ENCODE measurements around the gene TMPRSS15.

The TMPRSS15 gene

DNA sequence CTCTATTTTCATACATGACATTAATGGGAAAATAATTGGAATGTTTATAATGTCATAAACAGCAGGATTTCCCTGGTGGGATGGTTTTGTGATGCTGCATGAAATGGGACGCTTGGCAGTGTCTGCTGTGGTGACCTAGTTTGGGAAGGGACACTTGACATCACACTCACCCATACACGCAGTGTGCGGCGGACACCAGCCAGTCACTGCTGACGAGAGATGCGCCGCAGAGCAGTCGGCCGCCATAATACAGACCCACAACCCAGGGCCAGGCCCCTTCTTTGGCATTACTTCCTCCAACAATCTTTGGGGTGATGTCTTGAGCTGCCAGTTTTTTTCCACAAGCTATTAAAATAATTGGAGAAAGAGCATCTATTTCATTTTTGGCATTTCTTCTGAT lies 109.5 kb downstream of the TMPRSS15 start:
- Histone ChIP-seq H3K4ac (ENCODE audit: low read depth in 1 of 2, low read length in 2 of 2) (no peak overlapping the region), H3K23ac (ENCODE audit: low read length in 2 of 2) (no peak overlapping the region), H3K4me1 (ENCODE audit: control insufficient read depth, insufficient read depth, low read depth, low read length) (no peaks in the 10 kb centered on the region), H3K9ac (ENCODE audit: low read length) (no peak overlapping the region), H3K14ac (ENCODE audit: low read length in 2 of 2) (no peak overlapping the region), H4K91ac (ENCODE audit: low read length) (no peak overlapping the region), H3K27ac (ENCODE audit: low read length, poor library complexity, severe bottlenecking) (no peak overlapping the region), H3K27me3 (ENCODE audit: control insufficient read depth in 1 of 2, insufficient read depth in 1 of 2, low read length in 2 of 2) (peaks cover 0 to 13% of the 10 kb centered on the region in 2 experiments), H2BK120ac (ENCODE audit: low read depth, low read length) (no peak overlapping the region), H4K8ac (ENCODE audit: low read length) (peak overlapping the region; percentile 49), H2BK12ac (ENCODE audit: low read length in 2 of 2) (no peak overlapping the region), H2AK5ac (ENCODE audit: low read length, severe bottlenecking) (no peak overlapping the region), H2AFZ (ENCODE audit: low read depth, low read length) (no peak overlapping the region), H2BK15ac (ENCODE audit: low read depth, poor library complexity, severe bottlenecking) (no peak overlapping the region), H3K9me3 (ENCODE audit: control insufficient read depth, low read length) (no peaks in the 10 kb centered on the region), H3K18ac (ENCODE audit: low read depth in 1 of 2, low read length in 2 of 2) (no peak overlapping the region), H3K4me2 (ENCODE audit: low read length, poor library complexity, severe bottlenecking) (no peak overlapping the region), H3K79me1 (replicated peaks; ENCODE audit: low read length, poor library complexity, severe bottlenecking) (no peaks in the 10 kb centered on the region), H3K36me3 (ENCODE audit: control insufficient read depth in 1 of 2, insufficient read depth in 2 of 2, low read depth in 1 of 2, low read length in 2 of 2) (no peaks in the 10 kb centered on the region), H3K4me3 (ENCODE audit: insufficient read depth in 1 of 2, low read depth in 1 of 2, low read length in 2 of 2) (no peak overlapping the region), H2BK5ac (ENCODE audit: low read depth, low read length, poor library complexity, severe bottlenecking) (no peak overlapping the region)
- DNase-seq, result no peak
- 77% methylated on average over 4 of the region's 9 CpGs for WGBS

GRCh38 chr21:18289876-18290275 lies 113.7 kb downstream of the TMPRSS15 start:
- Histone ChIP-seq H3K4me1 (ENCODE audit: control insufficient read depth, insufficient read depth, low read depth, low read length) (no peaks in the 10 kb centered on the region), H3K18ac (ENCODE audit: low read depth in 1 of 2, low read length in 2 of 2) (no peak overlapping the region), H3K79me1 (replicated peaks; ENCODE audit: low read length, poor library complexity, severe bottlenecking) (no peaks in the 10 kb centered on the region), H3K9me3 (ENCODE audit: control insufficient read depth, low read length) (no peaks in the 10 kb centered on the region), H2BK12ac (ENCODE audit: low read length in 2 of 2) (no peak overlapping the region), H3K9ac (ENCODE audit: low read length) (no peak overlapping the region), H2BK120ac (ENCODE audit: low read depth, low read length) (no peak overlapping the region), H2AK5ac (ENCODE audit: low read length, severe bottlenecking) (no peak overlapping the region), H3K4me3 (ENCODE audit: insufficient read depth in 1 of 2, low read depth in 1 of 2, low read length in 2 of 2) (no peak overlapping the region), H3K14ac (ENCODE audit: low read length in 2 of 2) (no peak overlapping the region), H2BK5ac (ENCODE audit: low read depth, low read length, poor library complexity, severe bottlenecking) (no peak overlapping the region), H3K27me3 (ENCODE audit: control insufficient read depth in 1 of 2, insufficient read depth in 1 of 2, low read length in 2 of 2) (peaks cover 0 to 16% of the 10 kb centered on the region in 2 experiments), H4K8ac (ENCODE audit: low read length) (no peak overlapping the region), H2AFZ (ENCODE audit: low read depth, low read length) (no peak overlapping the region), H3K4ac (ENCODE audit: low read depth in 1 of 2, low read length in 2 of 2) (no peak overlapping the region), H3K4me2 (ENCODE audit: low read length, poor library complexity, severe bottlenecking) (no peak overlapping the region), H3K27ac (ENCODE audit: low read length, poor library complexity, severe bottlenecking) (no peak overlapping the region), H3K36me3 (ENCODE audit: control insufficient read depth in 1 of 2, insufficient read depth in 2 of 2, low read depth in 1 of 2, low read length in 2 of 2) (no peaks in the 10 kb centered on the region), H2BK15ac (ENCODE audit: low read depth, poor library complexity, severe bottlenecking) (no peak overlapping the region), H4K91ac (ENCODE audit: low read length) (no peak overlapping the region), H3K23ac (ENCODE audit: low read length in 2 of 2) (no peak overlapping the region)
- 90% methylated on average over 2 of the region's 2 CpGs for WGBS
- DNase-seq, result no peak

GRCh38 chr21:18285379-18285778 lies 118.2 kb downstream of the TMPRSS15 start:
- no peak overlapping the region for H3K9ac ChIP-seq (ENCODE audit: low read length)
- no peak overlapping the region for H3K27ac ChIP-seq (ENCODE audit: low read length, poor library complexity, severe bottlenecking)
- no peak overlapping the region for H3K4me2 ChIP-seq (ENCODE audit: low read length, poor library complexity, severe bottlenecking)
- H3K79me1 ChIP-seq (replicated peaks; ENCODE audit: low read length, poor library complexity, severe bottlenecking), result no peaks in the 10 kb centered on the region
- no peak overlapping the region for H3K18ac ChIP-seq (ENCODE audit: low read depth in 1 of 2, low read length in 2 of 2)
- H3K4ac ChIP-seq (ENCODE audit: low read depth in 1 of 2, low read length in 2 of 2), result no peak overlapping the region
- H3K27me3 ChIP-seq (ENCODE audit: control insufficient read depth in 1 of 2, insufficient read depth in 1 of 2, low read length in 2 of 2), result peaks cover 0 to 3% of the 10 kb centered on the region in 2 experiments
- no peaks in the 10 kb centered on the region for H3K9me3 ChIP-seq (ENCODE audit: control insufficient read depth, low read length)
- no peak overlapping the region for H2BK120ac ChIP-seq (ENCODE audit: low read depth, low read length)
- no peak overlapping the region for H4K8ac ChIP-seq (ENCODE audit: low read length)
- no peak overlapping the region for H3K23ac ChIP-seq (ENCODE audit: low read length in 2 of 2)
- H2BK12ac ChIP-seq (ENCODE audit: low read length in 2 of 2), result no peak overlapping the region
- H3K14ac ChIP-seq (ENCODE audit: low read length in 2 of 2), result no peak overlapping the region
- no peak for DNase-seq
- no peak overlapping the region for H2BK5ac ChIP-seq (ENCODE audit: low read depth, low read length, poor library complexity, severe bottlenecking)
- no peaks in the 10 kb centered on the region for H3K36me3 ChIP-seq (ENCODE audit: control insufficient read depth in 1 of 2, insufficient read depth in 2 of 2, low read depth in 1 of 2, low read length in 2 of 2)
- H2AK5ac ChIP-seq (ENCODE audit: low read length, severe bottlenecking), result no peak overlapping the region
- no peak overlapping the region for H3K4me3 ChIP-seq (ENCODE audit: insufficient read depth in 1 of 2, low read depth in 1 of 2, low read length in 2 of 2)
- no peak overlapping the region for H4K91ac ChIP-seq (ENCODE audit: low read length)
- 83% methylated on average over 3 of the region's 4 CpGs for WGBS
- no peaks in the 10 kb centered on the region for H3K4me1 ChIP-seq (ENCODE audit: control insufficient read depth, insufficient read depth, low read depth, low read length)
- no peak overlapping the region for H2BK15ac ChIP-seq (ENCODE audit: low read depth, poor library complexity, severe bottlenecking)
- no peak overlapping the region for H2AFZ ChIP-seq (ENCODE audit: low read depth, low read length)

- Histone ChIP-seq H3K4me3 (ENCODE audit: insufficient read depth in 1 of 2, low read depth in 1 of 2, low read length in 2 of 2) (no peak overlapping the region), H2BK120ac (ENCODE audit: low read depth, low read length) (no peak overlapping the region)
- WGBS, result 90% methylated on average over 3 of the region's 3 CpGs
These were observed 127.8 kb downstream of the TMPRSS15 start for GRCh38 chr21:18275781-18276180.

More at GRCh38 chr21:18275781-18276180, 127.8 kb downstream of the TMPRSS15 start:
- no peak overlapping the region for H2AFZ ChIP-seq (ENCODE audit: low read depth, low read length)
- no peak overlapping the region for H2AK5ac ChIP-seq (ENCODE audit: low read length, severe bottlenecking)
- no peak overlapping the region for H2BK5ac ChIP-seq (ENCODE audit: low read depth, low read length, poor library complexity, severe bottlenecking)
- no peaks in the 10 kb centered on the region for H3K79me1 ChIP-seq (replicated peaks; ENCODE audit: low read length, poor library complexity, severe bottlenecking)
- H3K9ac ChIP-seq (ENCODE audit: low read length), result no peak overlapping the region
- H2BK12ac ChIP-seq (ENCODE audit: low read length in 2 of 2), result no peak overlapping the region
- no peaks in the 10 kb centered on the region for H3K36me3 ChIP-seq (ENCODE audit: control insufficient read depth in 1 of 2, insufficient read depth in 2 of 2, low read depth in 1 of 2, low read length in 2 of 2)
- H3K9me3 ChIP-seq (ENCODE audit: control insufficient read depth, low read length), result no peaks in the 10 kb centered on the region
- H3K4me1 ChIP-seq (ENCODE audit: control insufficient read depth, insufficient read depth, low read depth, low read length), result no peaks in the 10 kb centered on the region
- H4K8ac ChIP-seq (ENCODE audit: low read length), result no peak overlapping the region
- no peak overlapping the region for H3K14ac ChIP-seq (ENCODE audit: low read length in 2 of 2)
- H3K4me2 ChIP-seq (ENCODE audit: low read length, poor library complexity, severe bottlenecking), result no peak overlapping the region
- DNase-seq, result no peak
- H3K23ac ChIP-seq (ENCODE audit: low read length in 2 of 2), result no peak overlapping the region
- no peak overlapping the region for H3K18ac ChIP-seq (ENCODE audit: low read depth in 1 of 2, low read length in 2 of 2)
- H4K91ac ChIP-seq (ENCODE audit: low read length), result no peak overlapping the region
- H3K27me3 ChIP-seq (ENCODE audit: control insufficient read depth in 1 of 2, insufficient read depth in 1 of 2, low read length in 2 of 2), result no peaks in the 10 kb centered on the region
- H3K4ac ChIP-seq (ENCODE audit: low read depth in 1 of 2, low read length in 2 of 2), result no peak overlapping the region
- no peak overlapping the region for H3K27ac ChIP-seq (ENCODE audit: low read length, poor library complexity, severe bottlenecking)
- no peak overlapping the region for H2BK15ac ChIP-seq (ENCODE audit: low read depth, poor library complexity, severe bottlenecking)
